CD4-positive, alpha-beta T cell treated with Interleukin-6 at 100 ng/mL for 8 hours (primary cell): ENCODE measurements around the gene RNF213.

ENCODE experiments used
- DNase-seq: peaks from one replicate; pipeline ENCODE4 v3.0.0-alpha.2; 2020; ENCODE audit warnings: mixed read lengths, low spot score

The RNF213 gene

GRCh38 chr17:80260791-80261158 is at the start of gene RNF213:
Gene RNF213 (plus strand): TSS chr17:80260852. CDS start chr17:80263682, 2,830 bp downstream.
- DNase-seq: peak; percentile 49

GRCh38 chr17:80212109-80212508 is 48.5 kb upstream of the RNF213 start:
- DNase-seq: no peak

GRCh38 chr17:80212511-80212910 is 48.1 kb upstream of the RNF213 start:
- no peak for DNase-seq

- no peak for DNase-seq
Measured at GRCh38 chr17:80212962-80213642, 47.5 kb upstream of the RNF213 start.

GRCh38 chr17:80213643-80213975 is 47.0 kb upstream of the RNF213 start:
- no peak for DNase-seq

- DNase-seq: no peak
Measured at GRCh38 chr17:80214012-80214877, 46.4 kb upstream of the RNF213 start.

GRCh38 chr17:80214878-80215210 is 45.8 kb upstream of the RNF213 start:
- no peak for DNase-seq

- DNase-seq: no peak
Measured at GRCh38 chr17:80216473-80217456, 43.9 kb upstream of the RNF213 start.

- DNase-seq: no peak
Measured at GRCh38 chr17:80217703-80218362, 42.8 kb upstream of the RNF213 start.

GRCh38 chr17:80218391-80218790 is 42.3 kb upstream of the RNF213 start:
- no peak for DNase-seq

GRCh38 chr17:80219013-80219762 is 41.5 kb upstream of the RNF213 start:
- peak; percentile 92 for DNase-seq

GRCh38 chr17:80219763-80220053 is 40.9 kb upstream of the RNF213 start:
- DNase-seq: no peak

GRCh38 chr17:80220054-80220735 is 40.5 kb upstream of the RNF213 start, which contains the start of the genes SGSH and SLC26A11:
Gene SGSH (minus strand): TSS chr17:80220333. CDS start chr17:80220313, 20 bp downstream.
Gene SLC26A11 (plus strand): TSS chr17:80220427. CDS start chr17:80221561, 1,134 bp downstream.
- peak; percentile 47 for DNase-seq

- DNase-seq: no peak
Measured at GRCh38 chr17:80220736-80221215, 39.9 kb upstream of the RNF213 start.

- no peak for DNase-seq
Measured at GRCh38 chr17:80221351-80222105, 39.1 kb upstream of the RNF213 start.

GRCh38 chr17:80222376-80223141 is 38.1 kb upstream of the RNF213 start:
- no peak for DNase-seq

- DNase-seq: no peak
Measured at GRCh38 chr17:80223142-80223815, 37.4 kb upstream of the RNF213 start.

GRCh38 chr17:80223838-80224497 is 36.7 kb upstream of the RNF213 start:
- no peak for DNase-seq
